ENCODE data around the gene TNS4. TPM values are rescaled to one million over a fixed set of nuclear protein-coding genes. Genes with fewer than 3 reads are reported as not detected.

Gene TNS4
- total RNA-seq, 2 donors from 2014 or later = 0.89 to 2.5 TPM

DNA sequence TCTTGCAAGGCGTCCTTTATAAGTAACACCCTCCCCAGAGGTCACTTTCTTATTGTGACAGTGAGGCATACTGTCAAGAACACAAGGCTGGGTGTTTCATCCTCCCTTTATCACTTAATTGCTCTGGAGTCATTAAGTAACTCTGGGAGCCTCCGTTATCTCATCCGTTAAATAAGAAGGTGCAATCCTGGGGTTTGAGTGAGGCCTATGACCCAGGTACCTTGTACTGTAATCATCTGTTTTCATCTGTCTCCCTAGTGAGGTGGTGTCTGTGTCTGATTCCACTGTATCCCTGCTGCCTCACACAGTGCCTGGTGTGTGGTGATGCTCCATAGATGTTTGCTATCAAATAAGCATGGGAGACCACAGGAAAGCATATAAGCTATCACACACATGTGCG lies 17.7 kb downstream of the TNS4 start:
- Histone ChIP-seq H3K9me3 (ENCODE audit: control insufficient read depth, low read length) (no peaks in the 10 kb centered on the region), H3K4me1 (ENCODE audit: control insufficient read depth, insufficient read depth, low read length) (peaks cover 14% of the 10 kb centered on the region), H3K27ac (ENCODE audit: low read depth, low read length) (no peak overlapping the region), H3K36me3 (ENCODE audit: control insufficient read depth, insufficient read depth, low read length) (no peaks in the 10 kb centered on the region), H3K27me3 (ENCODE audit: control insufficient read depth, insufficient read depth, low read length, poor library complexity, severe bottlenecking) (no peaks in the 10 kb centered on the region), H3K9ac (ENCODE audit: extremely low read depth, low read length, poor library complexity, severe bottlenecking) (peak overlapping the region; percentile 12), H3K4me3 (ENCODE audit: low read length) (no peak overlapping the region)
- TF ChIP-seq CTCF (conservative IDR thresholded peaks at IDR 0.05) = no peak
- no peak overlapping the region for H3K4me3 Mint-ChIP-seq
- 65 to 69% methylated on average over 4 of the region's 4 CpGs for WGBS, 2 experiments (ENCODE audit: insufficient coverage in 1 of 2, insufficient read length in 1 of 2)
- no peaks in the 10 kb centered on the region for H3K36me3 Mint-ChIP-seq (ENCODE audit: low read depth)
- peak overlapping the region; percentile 56 for H3K27ac Mint-ChIP-seq
- H3K9me3 Mint-ChIP-seq = no peaks in the 10 kb centered on the region
- DNase-seq = peak; percentile 76
- H3K27me3 Mint-ChIP-seq (ENCODE audit: insufficient read depth) = peaks cover 11% of the 10 kb centered on the region
- H3K4me1 Mint-ChIP-seq = peaks cover 45% of the 10 kb centered on the region

- no peak overlapping the region for H3K27ac ChIP-seq (ENCODE audit: low read depth, low read length)
- DNase-seq = no peak
- peaks cover 6% of the 10 kb centered on the region for H3K27me3 Mint-ChIP-seq (ENCODE audit: insufficient read depth)
- WGBS, 2 experiments (ENCODE audit: insufficient coverage in 1 of 2, insufficient read length in 1 of 2) = 90 to 92% methylated on average over 2 to 6 of the region's 6 CpGs
- no peak overlapping the region for H3K9ac ChIP-seq (ENCODE audit: extremely low read depth, low read length, poor library complexity, severe bottlenecking)
- H3K4me1 Mint-ChIP-seq = peaks cover 41% of the 10 kb centered on the region
- no peak overlapping the region for H3K4me3 ChIP-seq (ENCODE audit: low read length)
- no peaks in the 10 kb centered on the region for H3K27me3 ChIP-seq (ENCODE audit: control insufficient read depth, insufficient read depth, low read length, poor library complexity, severe bottlenecking)
- peak overlapping the region; percentile 31 for H3K27ac Mint-ChIP-seq
- no peaks in the 10 kb centered on the region for H3K36me3 Mint-ChIP-seq (ENCODE audit: low read depth)
- no peaks in the 10 kb centered on the region for H3K9me3 Mint-ChIP-seq
- H3K4me1 ChIP-seq (ENCODE audit: control insufficient read depth, insufficient read depth, low read length) = peaks cover 14% of the 10 kb centered on the region
- no peak overlapping the region for H3K4me3 Mint-ChIP-seq
- H3K36me3 ChIP-seq (ENCODE audit: control insufficient read depth, insufficient read depth, low read length) = no peaks in the 10 kb centered on the region
- TF ChIP-seq CTCF (conservative IDR thresholded peaks at IDR 0.05) = no peak
- H3K9me3 ChIP-seq (ENCODE audit: control insufficient read depth, low read length) = no peaks in the 10 kb centered on the region
These were observed 18.7 kb downstream of the TNS4 start for GRCh38 chr17:40482722-40483121.

- H3K36me3 Mint-ChIP-seq (ENCODE audit: low read depth) = no peaks in the 10 kb centered on the region
- no peak for DNase-seq
- Histone ChIP-seq H3K9me3 (ENCODE audit: control insufficient read depth, low read length) (no peaks in the 10 kb centered on the region), H3K4me1 (ENCODE audit: control insufficient read depth, insufficient read depth, low read length) (peaks cover 14% of the 10 kb centered on the region), H3K9ac (ENCODE audit: extremely low read depth, low read length, poor library complexity, severe bottlenecking) (no peak overlapping the region), H3K4me3 (ENCODE audit: low read length) (no peak overlapping the region), H3K36me3 (ENCODE audit: control insufficient read depth, insufficient read depth, low read length) (no peaks in the 10 kb centered on the region), H3K27ac (ENCODE audit: low read depth, low read length) (no peak overlapping the region), H3K27me3 (ENCODE audit: control insufficient read depth, insufficient read depth, low read length, poor library complexity, severe bottlenecking) (no peaks in the 10 kb centered on the region)
- H3K27me3 Mint-ChIP-seq (ENCODE audit: insufficient read depth) = peaks cover 2% of the 10 kb centered on the region
- WGBS, 2 experiments (ENCODE audit: insufficient coverage in 1 of 2, insufficient read length in 1 of 2) = 80 to 89% methylated on average over 5 to 7 of the region's 7 CpGs
- no peak overlapping the region for H3K27ac Mint-ChIP-seq
- no peak overlapping the region for H3K4me3 Mint-ChIP-seq
- no peak for TF ChIP-seq CTCF (conservative IDR thresholded peaks at IDR 0.05)
- H3K9me3 Mint-ChIP-seq = no peaks in the 10 kb centered on the region
- peaks cover 36% of the 10 kb centered on the region for H3K4me1 Mint-ChIP-seq
These were observed 20.3 kb downstream of the TNS4 start for GRCh38 chr17:40481106-40481505.

Measured in endodermal cell (in vitro differentiated cells).